ENCODE results near the gene SH3PXD2A. TPM values are rescaled to one million over a fixed set of nuclear protein-coding genes. Genes with fewer than 3 reads are reported as not detected.

SH3PXD2A gene
- total RNA-seq, 2 donors from 2014 or later, result 48.5 to 49.4 TPM

DNA sequence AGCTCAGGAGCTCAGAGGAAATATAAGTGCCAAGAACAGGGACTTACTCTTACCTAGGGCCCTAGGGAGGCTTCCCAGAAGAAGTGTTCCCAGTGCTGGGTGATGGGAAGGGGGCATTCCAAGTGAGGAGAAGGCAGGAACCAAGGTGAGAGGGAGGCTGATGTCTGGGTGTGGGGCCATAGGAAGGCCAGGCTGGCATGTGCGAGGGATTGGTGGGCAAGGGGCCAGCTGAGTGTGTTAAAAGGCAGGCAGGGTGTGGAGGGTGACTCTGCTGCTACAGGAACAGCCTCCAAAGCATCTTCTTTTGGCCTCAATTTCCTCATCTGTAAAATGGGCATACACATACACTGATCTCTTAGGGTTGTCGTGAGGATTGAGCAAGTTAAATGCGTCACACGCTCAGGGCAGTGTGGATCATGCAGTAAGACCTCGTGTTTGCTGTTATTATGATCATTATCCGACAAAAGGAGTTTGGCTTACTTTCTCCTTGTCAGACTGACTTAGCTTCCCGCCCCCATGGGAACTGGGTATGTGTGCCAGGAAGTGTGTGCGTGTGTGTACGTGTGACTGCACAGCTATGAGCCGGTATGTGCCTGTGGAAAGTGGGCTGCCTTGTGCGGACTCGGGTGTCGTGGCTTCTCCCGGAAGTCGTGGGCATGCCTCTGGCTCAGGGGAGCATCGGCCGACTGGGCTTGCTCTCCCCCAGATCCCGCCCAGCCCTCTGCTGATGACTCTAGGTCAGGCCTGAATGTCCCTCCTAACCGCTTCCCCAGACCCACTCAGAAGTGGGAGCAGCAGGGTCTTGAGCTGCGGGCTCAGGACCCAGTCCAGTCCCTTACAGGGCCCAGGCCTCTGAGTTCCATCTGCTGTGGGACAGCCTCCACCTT lies 302.3 kb downstream of the SH3PXD2A start:
- ATAC-seq, result no peak
- DNase-seq, result no peak
- intact Hi-C loops (cut with DNase I, micrococcal nuclease), result no loop called here

DNA sequence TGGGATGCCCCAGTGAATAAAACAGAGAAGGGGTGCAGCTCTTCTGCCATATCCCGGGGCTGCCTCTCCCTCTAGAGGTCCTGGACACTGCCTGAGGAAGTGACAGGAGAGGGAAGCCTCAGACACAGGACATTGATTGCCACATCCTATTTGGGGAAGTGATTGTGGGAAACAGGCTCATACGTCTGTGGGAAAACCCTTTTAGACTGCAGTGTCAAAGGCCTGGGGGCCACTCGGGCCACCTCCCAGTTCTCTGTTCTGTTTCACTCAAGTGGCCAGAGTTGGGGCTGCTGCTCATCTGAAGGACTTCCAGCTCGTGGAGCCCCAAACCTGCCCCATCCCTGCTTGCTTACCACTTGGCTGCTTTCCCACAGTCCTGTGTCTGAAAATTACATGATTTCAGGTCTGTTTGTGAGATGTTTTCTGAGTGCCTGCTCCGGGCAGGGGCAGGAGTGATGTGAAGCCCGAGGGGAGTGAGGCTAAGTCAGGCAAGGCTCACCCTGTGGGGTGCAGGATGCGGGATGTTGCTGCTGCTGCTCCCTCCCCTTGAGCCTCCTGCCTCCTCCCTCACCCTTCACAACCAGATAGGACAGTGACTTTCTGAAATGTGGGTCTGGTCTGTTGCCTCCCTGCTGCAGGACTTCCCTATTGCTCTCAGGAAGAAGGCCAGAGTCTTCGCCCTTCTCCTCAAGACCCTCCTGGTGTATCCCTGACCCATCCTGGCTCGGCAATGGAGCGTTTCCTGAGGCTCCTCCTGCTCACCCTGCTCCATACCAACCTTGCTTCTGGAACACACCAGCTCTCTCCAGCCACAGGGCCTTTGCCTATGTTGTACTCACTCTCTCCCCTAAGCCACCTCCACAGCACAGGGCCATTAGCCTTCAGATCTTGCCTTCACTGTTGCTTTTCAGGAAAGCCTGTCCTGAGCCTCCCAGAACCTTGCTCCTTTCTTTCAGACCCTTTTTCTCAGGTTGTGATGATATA lies 303.5 kb downstream of the SH3PXD2A start:
- DNase-seq (no peak), ATAC-seq (no peak)
- intact Hi-C loops (cut with DNase I, micrococcal nuclease), result no loop called here

DNA sequence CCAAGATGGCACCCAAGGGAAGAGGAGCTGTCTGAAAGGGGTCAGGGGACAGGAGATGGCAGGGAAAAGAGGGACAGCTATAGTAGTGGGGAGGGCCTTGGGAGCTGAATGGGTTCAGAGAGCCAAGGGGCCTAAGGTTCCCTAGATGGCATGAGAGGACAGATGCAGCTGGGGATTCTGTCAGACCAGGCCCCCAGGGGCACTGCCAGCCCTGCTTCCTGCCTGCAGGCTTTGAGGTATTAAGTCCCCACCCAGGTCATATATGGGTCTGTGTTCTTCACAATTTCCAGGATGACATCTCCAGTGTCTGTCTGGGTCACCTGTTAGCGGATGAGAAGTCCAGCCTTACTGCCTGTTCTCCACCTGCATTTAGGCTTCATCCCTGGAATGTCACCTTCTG lies 305.1 kb downstream of the SH3PXD2A start:
- ATAC-seq (no peak), DNase-seq (no peak)
- intact Hi-C loops (cut with DNase I, micrococcal nuclease), result no loop called here

DNA sequence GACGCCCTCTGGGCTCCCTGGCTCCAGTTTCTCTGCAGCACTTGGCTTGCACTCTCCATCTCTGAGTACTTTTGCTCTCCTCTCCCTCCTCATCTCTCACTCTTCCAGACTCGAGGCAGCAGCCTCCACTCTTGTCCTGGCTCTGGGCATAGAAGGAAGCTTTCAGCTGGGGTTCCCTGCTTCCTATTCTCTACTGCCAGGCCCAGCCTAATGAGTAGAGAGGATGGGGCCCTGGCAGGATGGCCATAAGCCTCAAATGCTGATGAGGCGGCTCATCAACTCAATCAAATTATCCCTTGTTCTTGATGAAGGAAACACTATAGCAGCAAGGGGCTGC lies 306.1 kb downstream of the SH3PXD2A start:
- intact Hi-C loops (cut with DNase I, micrococcal nuclease), result no loop called here
- DNase-seq (no peak), ATAC-seq (no peak)

DNA sequence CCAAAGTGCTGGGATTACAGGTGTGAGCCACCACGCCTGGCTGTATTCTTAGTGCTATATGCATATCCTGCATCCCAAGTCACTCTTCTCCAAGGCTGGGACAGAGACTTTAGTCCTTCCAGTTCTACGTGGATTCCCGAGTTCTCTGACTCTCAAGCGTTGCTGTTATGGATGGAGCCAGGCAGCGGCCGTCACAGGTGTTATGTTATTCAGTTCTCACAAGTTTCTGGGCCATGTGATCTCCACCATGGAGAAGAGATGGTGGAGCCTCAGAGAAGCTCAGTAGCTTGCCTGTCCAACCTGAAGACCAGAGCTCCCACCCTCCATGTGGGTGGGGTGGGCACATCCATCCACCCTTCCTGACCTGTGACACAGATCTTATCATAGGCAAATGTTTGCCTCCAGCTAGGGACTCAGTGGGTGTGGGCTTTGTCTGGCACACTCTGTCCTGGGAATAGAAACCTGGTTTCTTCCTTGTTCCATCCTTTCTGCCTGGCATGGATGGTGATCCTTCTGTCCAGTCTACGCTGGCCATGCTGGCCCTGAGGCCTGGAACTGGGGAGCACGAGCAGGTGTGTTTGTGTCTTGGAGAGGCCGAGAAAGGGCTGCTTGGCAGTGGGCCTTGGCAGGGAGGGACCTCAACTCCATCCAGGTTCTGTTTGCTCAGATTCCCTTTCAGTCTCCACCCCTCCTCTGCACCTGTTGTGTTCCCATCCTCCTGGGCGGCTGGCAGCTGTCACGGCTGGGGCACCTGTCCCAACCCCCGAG lies 306.6 kb downstream of the SH3PXD2A start:
- intact Hi-C loops (cut with DNase I, micrococcal nuclease), result no loop called here

DNA sequence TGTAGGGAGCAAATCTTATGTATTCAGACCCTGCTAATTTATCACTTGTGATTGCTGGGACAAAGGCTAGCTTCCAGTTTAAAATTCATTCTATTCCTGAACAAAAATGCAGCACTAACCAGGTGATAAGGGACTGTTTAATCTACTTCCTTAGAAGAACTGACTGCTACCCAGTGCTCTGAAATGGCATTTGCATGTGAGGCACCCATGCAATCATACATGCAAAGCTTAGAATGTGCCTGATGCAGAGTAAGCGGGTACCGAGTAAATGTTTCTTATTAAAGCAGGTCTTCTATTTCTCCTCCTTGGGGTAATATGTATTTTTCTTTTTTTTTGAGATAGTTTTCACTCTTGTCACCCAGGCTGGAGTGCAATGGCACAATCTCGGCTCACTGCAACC lies 307.4 kb downstream of the SH3PXD2A start:
- intact Hi-C loops (cut with DNase I, micrococcal nuclease), result no loop called here
- no peak for ATAC-seq

More for the DNA sequence above, 306.6 kb downstream of the SH3PXD2A start:
- peak; percentile 66 to 70 for DNase-seq
- peak; percentile 76 for ATAC-seq

DNA sequence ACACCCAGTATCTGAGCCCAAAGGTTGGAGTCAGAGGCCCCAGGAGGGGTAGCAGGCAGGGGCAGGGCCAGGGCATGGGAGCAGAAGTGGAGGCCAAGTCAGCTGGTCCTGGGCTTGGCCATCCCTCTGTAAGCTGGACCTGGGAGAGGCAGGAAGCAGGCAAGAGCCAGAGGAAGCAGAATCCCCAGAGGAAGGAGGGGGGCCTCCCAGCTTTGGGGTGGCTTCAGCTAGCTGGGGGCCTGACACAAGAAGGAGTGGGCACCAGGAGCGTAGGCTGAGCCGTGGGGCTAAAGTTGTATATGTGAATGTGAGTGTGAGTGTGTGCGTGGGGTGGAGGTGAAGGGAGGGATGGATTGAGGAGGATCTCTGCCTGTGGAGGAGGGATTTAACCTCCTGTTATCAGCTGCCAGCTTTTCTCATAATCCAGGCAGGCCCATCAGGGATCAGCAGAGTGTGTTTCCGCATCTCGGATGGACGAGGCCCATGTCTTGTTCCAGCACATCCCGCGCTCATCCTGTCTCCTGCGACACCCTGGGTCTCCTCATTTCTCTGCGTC lies 307.9 kb downstream of the SH3PXD2A start:
- DNase-seq (no peak), ATAC-seq (no peak)
- intact Hi-C loops (cut with DNase I, micrococcal nuclease), result no loop called here

More for the DNA sequence above, 307.4 kb downstream of the SH3PXD2A start:
- no peak for DNase-seq

DNA sequence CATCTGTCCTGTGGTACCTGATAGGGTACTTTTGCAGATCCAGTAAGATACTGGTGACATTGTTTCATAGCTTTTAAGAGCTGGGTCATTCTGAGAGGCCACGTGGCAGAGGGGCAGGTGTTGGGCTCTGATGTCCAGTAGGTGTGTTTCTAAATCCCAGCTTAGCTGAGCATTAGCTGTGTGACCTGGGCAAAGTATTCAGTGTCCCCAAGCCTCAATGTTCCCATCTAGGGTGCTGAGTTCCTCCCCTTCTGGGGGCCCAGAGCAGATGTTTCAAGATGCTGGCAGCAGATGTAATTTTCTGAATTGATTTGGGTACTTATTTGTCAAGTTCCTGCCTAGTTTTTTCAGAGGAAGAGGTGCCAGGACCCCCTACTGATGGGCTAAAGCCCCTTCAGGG lies 309.0 kb downstream of the SH3PXD2A start:
- no peak for ATAC-seq

DNA sequence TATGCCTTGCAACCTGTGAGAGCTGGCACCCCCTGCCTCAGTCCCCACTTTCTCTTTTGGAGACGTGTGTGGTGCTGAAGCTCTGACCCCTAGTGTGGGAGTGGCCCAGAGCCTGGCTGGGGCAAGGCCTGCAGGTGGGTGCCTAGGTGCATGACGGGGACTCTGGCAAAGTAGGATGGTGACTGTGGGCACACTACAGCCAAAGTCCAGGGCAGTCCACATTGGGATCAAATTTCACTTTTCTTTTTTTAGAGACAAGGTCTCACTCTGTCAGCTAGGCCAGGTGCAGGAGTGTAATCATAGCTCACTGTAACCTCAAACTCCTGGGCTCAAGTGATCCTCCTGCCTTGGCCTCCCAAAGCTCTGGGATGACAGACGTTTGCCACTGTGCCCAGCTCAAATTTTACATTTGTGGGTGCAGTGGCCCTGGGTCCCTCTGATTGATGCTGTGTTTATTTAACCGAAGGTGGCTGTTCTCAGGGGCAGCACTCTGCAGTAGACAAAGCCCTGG lies 309.6 kb downstream of the SH3PXD2A start:
- intact Hi-C loops (cut with DNase I, micrococcal nuclease), result no loop called here
- ATAC-seq (peak; percentile 55), DNase-seq (peak in 1 of 2 donors; percentile 56)

More for the DNA sequence above, 309.0 kb downstream of the SH3PXD2A start:
- intact Hi-C loops (cut with DNase I, micrococcal nuclease), result no loop called here
- DNase-seq, result no peak

DNA sequence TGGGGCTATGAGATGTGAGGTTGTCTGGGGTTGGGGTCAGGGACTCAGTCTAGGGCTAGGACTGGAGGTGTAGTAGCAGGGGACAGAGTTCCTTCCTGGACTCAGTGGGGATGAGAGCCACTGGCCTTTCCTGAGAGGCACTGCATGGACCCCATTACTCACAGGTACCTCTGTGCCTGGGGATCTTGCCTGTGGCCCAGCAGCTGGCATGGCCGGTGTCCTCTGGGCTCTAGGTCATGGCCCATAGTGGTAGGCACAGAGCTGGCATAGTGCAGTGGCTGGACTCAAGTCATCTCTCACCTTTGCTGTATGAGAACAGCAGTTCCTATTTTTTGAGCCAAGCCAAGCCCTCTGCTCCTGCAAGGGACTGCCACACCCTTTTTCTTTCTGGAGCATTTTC lies 310.0 kb downstream of the SH3PXD2A start:
- ATAC-seq (peak; percentile 18), DNase-seq (no peak)
- intact Hi-C loops (cut with DNase I, micrococcal nuclease), result no loop called here

DNA sequence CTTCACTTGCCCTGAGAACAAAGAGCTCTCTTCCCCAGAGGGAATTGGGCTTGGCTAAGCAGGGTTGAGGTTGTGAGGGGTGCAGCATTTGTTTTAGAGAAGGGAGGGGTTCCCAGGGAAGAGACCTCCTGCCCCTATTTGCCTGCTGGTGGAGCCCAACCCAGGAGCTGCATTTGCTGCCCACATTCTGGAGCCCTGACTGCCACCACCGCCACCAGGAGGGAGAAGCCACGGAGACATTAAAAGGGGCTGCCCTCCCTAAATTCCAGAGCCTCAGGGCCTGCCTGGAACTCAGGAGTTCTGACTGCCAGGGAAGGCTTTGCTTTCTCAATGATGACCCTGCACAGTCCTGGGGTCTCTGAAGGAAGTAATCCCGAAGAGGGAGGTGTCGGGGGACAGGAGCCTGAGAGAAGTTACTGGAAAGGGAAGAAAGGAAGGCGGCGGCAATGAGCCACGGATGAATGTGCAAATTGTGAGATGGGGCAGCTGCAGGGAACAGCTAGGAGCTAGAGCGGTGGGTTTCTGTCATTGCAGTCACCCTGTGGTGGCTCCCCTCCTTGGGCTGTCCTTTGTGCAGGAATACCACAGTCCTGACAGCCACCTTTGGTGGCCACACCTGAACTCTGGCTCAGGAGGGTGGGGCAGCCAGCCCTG lies 310.6 kb downstream of the SH3PXD2A start:
- intact Hi-C loops (cut with DNase I, micrococcal nuclease), result no loop called here
- DNase-seq (no peak), ATAC-seq (no peak)

Other genes starting within 250 kb of the SH3PXD2A start
- 10 to 100 TPM; 24.4 to 25.7 TPM for gene STN1, start 62.6 kb upstream of the SH3PXD2A start, total RNA-seq
- gene SLK, start 111.6 kb upstream of the SH3PXD2A start, total RNA-seq, result 10 to 100 TPM; 42.1 to 53.9 TPM
- 100 to 1,000 TPM; 159 to 328 TPM for gene COL17A1, start 230.3 kb upstream of the SH3PXD2A start, total RNA-seq

Data from left colon (tissue), 2 donors.